ENCODE data around the gene TMC2. TPM values are rescaled to one million over a fixed set of nuclear protein-coding genes. Genes with fewer than 3 reads are reported as not detected.

The TMC2 gene
- total RNA-seq, 4 donors from 2014 or later, result 0.19 TPM; not detected in 3

GRCh38 chr20:2656471-2657117 lies 120.2 kb downstream of the TMC2 start:
- H3K27me3 ChIP-seq, result no peaks in the 10 kb centered on the region
- H3K4me3 ChIP-seq, result no peak overlapping the region
- no peak for DNase-seq
- no peaks in the 10 kb centered on the region for H3K9me3 ChIP-seq
- TF ChIP-seq CTCF (IDR thresholded peaks at IDR 0.05), result no peak
- TF ChIP-seq POLR2A (IDR thresholded peaks at IDR 0.05), result no peak
- intact Hi-C loops (cut with DNase I), result no loop called here
- H3K4me1 ChIP-seq, result peaks cover 10 to 31% (median 15%) of the 10 kb centered on the region in 3 donors
- 77 to 90% methylated on average over 10 to 11 of the region's 12 CpGs for WGBS, 2 donors
- peaks cover 42 to 81% (median 43%) of the 10 kb centered on the region in 3 donors for H3K36me3 ChIP-seq
- no peak overlapping the region for H3K27ac ChIP-seq

- no peak for DNase-seq
- Histone ChIP-seq H3K9me3 (no peaks in the 10 kb centered on the region), H3K4me3 (no peak overlapping the region), H3K4me1 (peaks cover 10 to 29% (median 15%) of the 10 kb centered on the region in 3 donors), H3K36me3 (peaks cover 42 to 88% (median 43%) of the 10 kb centered on the region in 3 donors), H3K27ac (no peak overlapping the region), H3K27me3 (no peaks in the 10 kb centered on the region)
- no peak for TF ChIP-seq POLR2A (IDR thresholded peaks at IDR 0.05)
- no peak for TF ChIP-seq CTCF (IDR thresholded peaks at IDR 0.05)
- 75 to 86% methylated on average over 4 to 5 of the region's 5 CpGs for WGBS, 2 donors
- intact Hi-C loops (cut with DNase I), result no loop called here
Observed at GRCh38 chr20:2657241-2657640, 120.9 kb downstream of the TMC2 start.

- Histone ChIP-seq H3K27me3 (no peaks in the 10 kb centered on the region), H3K4me3 (no peak overlapping the region), H3K36me3 (peaks cover 42 to 92% (median 43%) of the 10 kb centered on the region in 3 donors), H3K9me3 (no peaks in the 10 kb centered on the region), H3K27ac (no peak overlapping the region), H3K4me1 (peaks cover 12 to 32% (median 15%) of the 10 kb centered on the region in 3 donors)
- TF ChIP-seq CTCF (IDR thresholded peaks at IDR 0.05), result no peak
- no peak for TF ChIP-seq POLR2A (IDR thresholded peaks at IDR 0.05)
- intact Hi-C loops (cut with DNase I), result no loop called here
- DNase-seq, result no peak
- 84 to 91% methylated on average over 5 of the region's 5 CpGs for WGBS, 2 donors
Observed at GRCh38 chr20:2657674-2658073, 121.3 kb downstream of the TMC2 start.

GRCh38 chr20:2658414-2659354 lies 122.3 kb downstream of the TMC2 start:
- peaks cover 18 to 34% (median 22%) of the 10 kb centered on the region in 3 donors for H3K4me1 ChIP-seq
- H3K4me3 ChIP-seq, result no peak overlapping the region
- WGBS, 2 donors, result 64 to 72% methylated on average over 13 of the region's 13 CpGs
- TF ChIP-seq POLR2A (IDR thresholded peaks at IDR 0.05) (no peak), CTCF (IDR thresholded peaks at IDR 0.05) (no peak)
- intact Hi-C loops (cut with DNase I), result no loop called here
- H3K9me3 ChIP-seq, result no peaks in the 10 kb centered on the region
- H3K27me3 ChIP-seq, result no peaks in the 10 kb centered on the region
- H3K27ac ChIP-seq, result no peak overlapping the region
- peaks cover 42 to 96% (median 43%) of the 10 kb centered on the region in 3 donors for H3K36me3 ChIP-seq
- DNase-seq, result no peak

GRCh38 chr20:2659547-2659946 lies 123.2 kb downstream of the TMC2 start:
- intact Hi-C loops (cut with DNase I), result no loop called here
- no peaks in the 10 kb centered on the region for H3K9me3 ChIP-seq
- no peak overlapping the region for H3K4me3 ChIP-seq
- DNase-seq, result no peak
- H3K36me3 ChIP-seq, result peaks cover 36 to 87% (median 43%) of the 10 kb centered on the region in 3 donors
- 80 to 92% methylated on average over 4 to 8 of the region's 10 CpGs for WGBS, 2 donors
- no peaks in the 10 kb centered on the region for H3K27me3 ChIP-seq
- TF ChIP-seq CTCF (IDR thresholded peaks at IDR 0.05) (no peak), POLR2A (IDR thresholded peaks at IDR 0.05) (no peak)
- peaks cover 10 to 29% (median 17%) of the 10 kb centered on the region in 3 donors for H3K4me1 ChIP-seq
- no peak overlapping the region for H3K27ac ChIP-seq
